Thyroid gland (tissue), 4 donors: ENCODE results near the gene ORC4. TPM values are rescaled to one million over a fixed set of nuclear protein-coding genes. Genes with fewer than 3 reads are reported as not detected.

ENCODE experiments used
- DNase-seq, 2 donors: peaks; one replicate each; pipeline ENCODE4 v3.0.0-alpha.2; 2019
- H3K27ac ChIP-seq, 3 donors: fragments of 200-600 bp; sonication (generic); 1 replicate in 2 of 3; 2 replicates in 1 of 3; pipeline ENCODE4 v1.5.1; 2016 to 2019; ENCODE audit warnings: mild to moderate bottlenecking in 1 of 3, moderate library complexity in 1 of 3
- H3K27me3 ChIP-seq: fragments of 200-600 bp; sonication (generic); one replicate; pipeline ENCODE4 v1.5.1; 2019
- H3K36me3 ChIP-seq, 2 donors: fragments of 200-600 bp; sonication (generic); one replicate each; pipeline ENCODE4 v1.5.1; 2016 to 2019
- H3K4me1 ChIP-seq, 2 donors: fragments of 200-600 bp; sonication (generic); one replicate each; pipeline ENCODE4 v1.5.1; 2017 to 2019
- H3K4me3 ChIP-seq, 3 donors: fragments of 200-600 bp; sonication (generic); replicated peaks in 1 of 3; 1 replicate in 2 of 3; 2 replicates in 1 of 3; pipeline ENCODE4 v1.5.1; 2016; ENCODE audit warnings: mild to moderate bottlenecking in 1 of 3
- H3K9me3 ChIP-seq: fragments of 200-600 bp; sonication (generic); one replicate; pipeline ENCODE4 v1.5.1; 2017
- CTCF ChIP-seq, 6 experiments: fragments of 200-600 bp in 3 of 6; fragments of 450-650 bp in 3 of 6; sonication (generic) in 3 of 6; IDR thresholded peaks; one replicate each; pipeline ENCODE4 v1.5.1; 2016 to 2019; ENCODE audit warnings: antibody characterized with exemption in 6 of 6, mild to moderate bottlenecking in 2 of 6, inconsistent platforms in 1 of 6, moderate library complexity in 1 of 6
- POLR2A ChIP-seq, 2 donors: fragments of 450-650 bp; IDR thresholded peaks; one replicate each; pipeline ENCODE4 v1.6.1; 2017; ENCODE audit warnings: antibody characterized with exemption in 2 of 2, mild to moderate bottlenecking in 2 of 2, moderate library complexity in 1 of 2
- WGBS, 2 donors: methylation state at CpG; one replicate each; pipeline ENCODE4 v1.1.5; 2017; 5-methylcytosine and 5-hydroxymethylcytosine counted together
- intact Hi-C: fragments of 100-400 bp; cut with DNase I; formaldehyde crosslinking; loops from one replicate; pipeline ENCODE4 v1.15.1; 2023
- total RNA-seq, 4 donors: library from RNA; depleted of rRNA; stranded (reverse); fragments of >200 nt; gene quantifications; one replicate each; pipeline ENCODE4 v1.2.3, GENCODE V29; 2016

Gene ORC4
- 10 to 100 TPM; 62.5 to 89.2 (median 76.5) TPM for total RNA-seq

GRCh38 chr2:148020111-148021058 lies at the start of gene ORC4:
Gene ORC4 (minus strand): TSS chr2:148020737. CDS start chr2:147975958, 44,779 bp downstream.
- intact Hi-C loops, result no loop called here
- TF ChIP-seq POLR2A (IDR thresholded peaks at IDR 0.05) (peak in 1 of 2 donors; percentile 80), CTCF (IDR thresholded peaks at IDR 0.05) (peak in 4 of 6 experiments; percentile 31 to 46 (median 38))
- DNase-seq, result peak; percentile 99
- Histone ChIP-seq H3K36me3 (no peaks in the 10 kb centered on the region), H3K4me3 (peak within 1 kb of the TSS; percentile 21 to 96 (median 82)), H3K9me3 (no peaks in the 10 kb centered on the region), H3K27me3 (no peaks in the 10 kb centered on the region), H3K4me1 (peaks cover 27 to 31% of the 10 kb centered on the region in 2 donors), H3K27ac (peak within 1 kb of the TSS; percentile 92 to 96 (median 96))
- WGBS, 2 donors, result 1% methylated on average over 51 of the region's 52 CpGs

GRCh38 chr2:148067801-148068200 lies 47.3 kb upstream of the ORC4 start:
- no peaks in the 10 kb centered on the region for H3K27me3 ChIP-seq
- DNase-seq, result no peak
- no peak for TF ChIP-seq POLR2A (IDR thresholded peaks at IDR 0.05)
- no peak for TF ChIP-seq CTCF (IDR thresholded peaks at IDR 0.05)
- no peaks in the 10 kb centered on the region for H3K4me1 ChIP-seq
- no peak overlapping the region for H3K4me3 ChIP-seq
- H3K27ac ChIP-seq, result no peak overlapping the region
- no peaks in the 10 kb centered on the region for H3K9me3 ChIP-seq
- WGBS, 2 donors, result 64 to 87% methylated on average over 1 of the region's 1 CpG
- no peaks in the 10 kb centered on the region for H3K36me3 ChIP-seq
- intact Hi-C loops, result no loop called here

- intact Hi-C loops, result no loop called here
- TF ChIP-seq CTCF (IDR thresholded peaks at IDR 0.05), result no peak
- TF ChIP-seq POLR2A (IDR thresholded peaks at IDR 0.05), result no peak
- no peak for DNase-seq
- Histone ChIP-seq H3K4me1 (no peaks in the 10 kb centered on the region), H3K9me3 (no peaks in the 10 kb centered on the region), H3K4me3 (no peak overlapping the region), H3K36me3 (no peaks in the 10 kb centered on the region), H3K27ac (no peak overlapping the region), H3K27me3 (no peaks in the 10 kb centered on the region)
- 94 to 96% methylated on average over 6 of the region's 6 CpGs for WGBS, 2 donors
Observed at GRCh38 chr2:148065936-148066335, 45.4 kb upstream of the ORC4 start.

DNA sequence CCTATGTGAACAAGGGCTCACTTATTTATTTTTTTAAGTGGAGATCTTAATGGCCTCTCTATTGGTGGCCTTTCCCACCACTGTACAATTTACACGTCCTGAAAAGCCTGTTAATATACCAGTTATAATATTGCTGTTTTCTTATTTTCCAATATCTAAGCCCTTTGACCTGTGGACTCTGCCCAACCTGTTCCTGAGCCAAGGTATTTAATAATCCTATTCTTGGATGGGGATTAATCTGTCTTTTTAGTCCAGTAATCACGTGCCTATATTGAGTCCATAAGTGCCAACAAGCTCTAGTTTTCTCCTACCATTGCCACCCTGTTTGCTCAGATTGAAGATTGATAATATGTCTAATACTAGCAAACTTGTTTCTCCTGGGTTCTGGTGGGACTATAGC lies 43.1 kb upstream of the ORC4 start:
- DNase-seq, result no peak
- Histone ChIP-seq H3K4me3 (no peak overlapping the region), H3K4me1 (no peaks in the 10 kb centered on the region), H3K27me3 (no peaks in the 10 kb centered on the region), H3K27ac (no peak overlapping the region), H3K9me3 (no peaks in the 10 kb centered on the region), H3K36me3 (no peaks in the 10 kb centered on the region)
- intact Hi-C loops, result no loop called here
- WGBS, 2 donors, result 87 to 92% methylated on average over 2 of the region's 2 CpGs
- TF ChIP-seq CTCF (IDR thresholded peaks at IDR 0.05) (no peak), POLR2A (IDR thresholded peaks at IDR 0.05) (no peak)

DNA sequence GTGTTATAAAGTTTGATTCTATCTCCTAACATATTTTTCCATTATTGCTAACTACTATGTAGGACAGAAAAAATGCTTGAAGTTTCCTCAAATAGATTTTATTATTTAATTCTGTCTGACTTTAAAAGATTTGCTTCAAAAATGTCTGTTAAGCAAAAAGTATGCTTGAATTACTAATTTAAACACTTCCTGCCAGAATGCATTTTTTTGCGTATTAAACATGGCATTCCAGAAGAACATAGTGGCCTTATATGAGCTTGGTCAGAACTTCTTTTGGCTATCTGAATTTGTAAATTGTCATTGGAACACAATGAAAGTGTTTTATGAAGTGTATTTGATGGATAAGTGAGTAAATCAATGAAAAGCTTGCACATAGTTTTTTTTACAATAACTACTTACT lies 38.1 kb upstream of the ORC4 start:
- Histone ChIP-seq H3K36me3 (no peaks in the 10 kb centered on the region), H3K9me3 (no peaks in the 10 kb centered on the region), H3K27ac (no peak overlapping the region), H3K4me1 (no peaks in the 10 kb centered on the region), H3K4me3 (no peak overlapping the region), H3K27me3 (no peaks in the 10 kb centered on the region)
- TF ChIP-seq CTCF (IDR thresholded peaks at IDR 0.05), result no peak
- TF ChIP-seq POLR2A (IDR thresholded peaks at IDR 0.05), result no peak
- no peak for DNase-seq
- 97 to 100% methylated on average over 1 of the region's 1 CpG for WGBS, 2 donors
- intact Hi-C loops, result no loop called here
